HG03575 (cell line): ENCODE results near the gene CD151.

Experiments used
- ATAC-seq: cut with Tn5 transposase; IDR thresholded peaks from one replicate; pipeline ENCODE4 v1.9.1; 2021; ENCODE audit not compliant: unreplicated experiment, insufficient number of reproducible peaks, low FRiP score; ENCODE audit errors: extremely low read depth

Gene CD151

DNA sequence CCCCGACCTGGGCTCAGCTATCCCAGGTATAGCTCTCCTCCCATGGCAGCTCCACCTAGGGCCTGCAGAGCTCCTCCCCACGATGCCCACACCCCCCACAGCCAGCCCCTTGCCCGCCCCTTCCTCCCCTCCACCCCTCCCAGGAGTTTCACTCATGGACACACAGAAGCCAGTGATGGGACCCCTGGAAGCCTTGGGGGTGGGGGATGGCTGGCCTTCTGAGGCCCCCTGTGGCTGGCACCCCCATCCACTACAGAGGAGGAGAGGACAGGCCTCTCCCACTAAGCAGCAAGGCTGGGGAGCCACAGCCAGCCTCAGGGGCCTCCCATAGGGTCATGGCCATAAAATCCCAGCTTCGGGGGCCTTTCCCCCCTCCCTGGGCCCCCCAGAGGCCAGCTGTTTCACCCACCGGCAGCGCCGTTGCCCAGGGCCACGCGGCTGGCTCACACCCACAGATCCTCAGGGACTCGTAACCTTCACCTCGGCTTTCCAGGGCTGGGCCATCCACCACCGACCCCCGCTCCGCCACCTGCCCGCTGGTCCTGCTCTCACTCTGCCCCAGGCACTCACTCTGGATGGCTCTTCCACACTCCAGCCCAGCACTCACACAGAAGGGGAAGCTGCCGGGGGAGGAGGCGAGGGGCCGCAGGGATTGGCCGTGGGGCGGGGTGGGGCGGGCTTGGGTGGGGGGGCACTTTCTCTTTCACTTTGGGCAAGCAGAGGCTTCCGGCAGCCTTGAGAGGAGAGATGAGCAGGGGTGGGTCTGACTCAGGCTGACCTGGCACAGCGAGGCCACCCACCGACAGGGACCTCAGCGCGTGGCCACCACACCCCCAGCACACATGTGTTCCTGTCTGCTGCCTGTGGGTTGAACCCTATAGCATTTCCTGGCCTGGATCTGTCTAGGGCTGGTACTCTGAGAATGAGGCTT lies 36.9 kb upstream of the CD151 start:
- ATAC-seq, result no peak

DNA sequence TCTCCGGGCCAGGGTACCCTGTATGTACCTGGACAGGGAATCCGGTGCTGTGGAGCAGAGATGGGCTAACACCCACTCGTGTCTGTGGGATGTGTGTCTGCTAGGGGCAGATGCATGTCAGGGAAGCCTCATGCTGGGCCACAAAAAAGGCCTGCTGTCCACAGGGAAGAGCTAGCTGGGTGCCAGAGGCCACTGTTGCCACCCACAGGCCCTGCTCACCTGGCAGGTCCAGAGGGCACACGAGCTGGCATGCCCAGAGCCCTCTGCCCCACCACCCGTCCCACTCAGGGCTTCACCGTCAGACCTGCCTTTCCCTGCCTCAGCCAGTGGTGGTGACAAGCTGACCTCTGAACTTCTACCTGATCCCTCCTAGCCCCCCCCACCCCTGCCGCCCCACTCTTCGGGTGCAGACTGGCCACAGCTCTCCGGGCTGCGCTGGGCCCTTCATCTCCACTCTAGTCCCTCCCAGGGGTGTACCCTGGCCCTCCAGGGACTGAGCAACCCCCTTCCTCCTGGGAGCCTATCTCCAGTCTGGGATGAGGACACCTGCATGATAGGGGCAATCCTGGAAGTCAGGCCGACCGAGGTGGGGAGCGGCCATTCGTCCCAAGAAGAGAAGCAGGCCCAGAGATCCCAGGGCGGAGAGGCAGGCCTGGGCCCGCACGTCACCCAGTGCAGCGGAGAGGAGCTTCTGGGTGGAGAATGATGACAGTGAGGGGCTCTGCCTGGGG lies 36.0 kb upstream of the CD151 start:
- no peak for ATAC-seq

DNA sequence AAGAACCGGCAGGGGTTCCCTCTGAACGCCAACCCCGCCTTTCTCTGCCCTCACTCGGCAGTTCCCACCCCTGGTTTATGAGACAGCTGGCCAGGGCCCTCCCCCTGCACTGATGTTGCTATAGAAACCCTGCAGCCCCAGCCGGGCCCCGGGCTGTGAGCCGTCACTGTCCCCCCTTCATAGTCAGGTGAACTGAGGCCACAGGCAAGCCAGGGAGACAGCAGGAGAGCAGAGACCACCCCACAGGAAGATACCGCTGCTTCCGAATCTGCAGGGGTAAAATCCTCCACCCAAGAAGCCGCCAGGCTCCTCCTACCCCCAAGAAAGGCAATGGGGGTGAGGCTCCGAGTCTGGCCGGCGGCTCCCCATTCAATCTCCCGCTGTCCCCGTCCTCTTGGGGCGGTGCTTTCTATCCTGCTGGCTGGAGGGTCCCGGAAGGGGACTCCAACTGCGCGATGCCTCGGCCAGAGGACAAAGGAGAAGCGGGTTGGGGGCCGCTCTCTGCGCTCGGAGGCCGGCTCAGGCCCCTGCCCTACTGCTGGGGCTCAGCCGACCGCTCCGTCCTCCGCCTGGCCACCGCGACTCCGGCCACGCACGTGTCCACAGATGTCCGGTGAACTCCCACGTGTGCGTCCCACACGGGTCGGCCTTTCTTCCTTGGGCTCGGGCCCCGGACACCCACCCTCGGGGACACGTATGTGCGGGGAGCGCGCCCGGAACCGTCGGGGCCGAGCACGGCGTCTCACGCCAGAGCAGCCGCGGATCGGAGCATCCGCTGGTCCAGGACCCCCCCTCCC lies 35.3 kb upstream of the CD151 start:
- ATAC-seq, result no peak

DNA sequence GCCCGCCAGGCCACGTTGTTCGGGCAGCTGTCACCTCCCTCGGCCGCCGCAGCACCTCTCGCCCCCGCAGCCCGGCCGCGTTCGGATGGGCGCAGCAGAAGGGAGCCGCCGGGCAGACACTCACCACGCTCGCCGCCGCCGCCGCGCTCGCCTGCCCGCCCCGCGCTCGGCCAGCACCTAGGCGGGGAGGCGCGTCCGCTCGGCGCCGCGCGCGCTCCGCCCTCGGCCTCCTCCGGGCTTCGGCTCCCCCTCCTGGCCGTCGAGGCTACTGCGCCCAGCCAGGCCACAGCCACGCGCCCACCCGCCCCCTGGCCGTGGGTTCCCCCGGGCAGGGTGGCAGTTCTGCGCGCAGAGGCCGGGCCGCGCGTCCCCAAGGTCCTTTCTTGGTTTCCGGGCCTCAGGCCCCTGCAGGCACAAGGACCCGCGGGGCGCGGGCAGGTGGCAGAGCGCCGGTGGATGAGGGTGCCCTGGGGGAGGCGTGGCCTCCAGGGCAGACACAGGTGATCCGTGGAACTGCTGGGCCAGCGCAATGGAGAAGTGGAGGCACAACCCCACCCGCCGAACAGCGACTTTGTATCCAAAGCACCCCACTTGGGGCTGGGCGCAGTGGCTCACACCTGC lies 34.5 kb upstream of the CD151 start, which contains the start of gene SLC25A22:
Gene SLC25A22, minus strand, starts transcription at position 189 of the 621 bp plus-strand sequence. CDS start 3,275 bp downstream, outside the sequence.
- ATAC-seq, result no peak

DNA sequence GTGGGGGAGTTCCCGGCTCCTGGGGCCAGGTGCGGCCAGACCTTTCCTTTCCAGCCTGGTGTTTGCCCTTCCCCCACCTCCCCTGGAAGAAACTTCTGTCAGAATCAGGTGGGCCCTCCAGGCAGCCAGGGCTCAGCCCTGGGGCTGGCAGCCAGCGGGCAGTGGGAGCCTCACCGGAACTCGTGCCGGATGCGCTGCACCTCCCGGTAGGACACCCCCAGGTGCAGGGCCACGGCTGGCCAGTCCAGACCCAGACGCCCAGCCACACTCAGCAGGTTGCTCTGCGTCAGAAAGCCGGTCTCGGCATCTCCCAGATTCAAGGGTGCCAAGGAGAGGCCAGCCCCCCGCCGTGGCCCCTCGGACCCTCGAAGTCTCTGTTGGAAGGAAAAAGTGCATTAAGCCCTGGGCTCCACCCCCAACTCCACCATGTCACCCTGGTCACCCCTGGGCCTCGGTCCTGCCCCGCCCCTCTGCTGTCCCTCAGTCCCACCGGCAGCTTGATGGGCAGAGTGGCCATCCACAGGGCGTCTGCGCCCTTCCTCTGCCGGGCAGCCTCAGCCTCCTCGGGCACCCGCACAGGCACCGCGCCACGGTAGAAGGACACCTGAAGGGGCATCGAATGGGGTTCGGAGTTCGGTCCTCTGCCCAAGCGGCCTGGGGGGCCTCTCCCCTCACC lies 33.0 kb upstream of the CD151 start:
- ATAC-seq, result no peak

DNA sequence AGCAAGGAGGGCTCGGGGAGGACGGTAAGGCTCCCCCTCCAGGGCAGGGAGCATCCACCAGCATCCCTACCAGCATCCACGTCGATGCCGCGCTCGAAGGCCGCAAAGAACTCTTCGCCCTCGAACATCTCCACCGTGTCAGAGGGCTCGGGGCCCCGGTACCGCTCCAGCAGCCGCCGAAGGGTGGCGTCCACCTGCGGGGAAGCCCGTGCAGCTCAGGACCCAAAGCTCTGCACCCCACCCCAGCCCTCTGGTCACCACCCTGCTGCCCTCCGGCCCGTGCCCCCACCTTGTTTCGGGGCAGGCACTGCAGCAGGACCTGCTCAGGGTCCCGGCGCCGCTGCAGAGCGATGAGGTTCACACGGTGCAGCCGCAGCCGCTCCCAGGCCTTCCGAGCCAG lies 32.3 kb upstream of the CD151 start:
- ATAC-seq, result no peak

DNA sequence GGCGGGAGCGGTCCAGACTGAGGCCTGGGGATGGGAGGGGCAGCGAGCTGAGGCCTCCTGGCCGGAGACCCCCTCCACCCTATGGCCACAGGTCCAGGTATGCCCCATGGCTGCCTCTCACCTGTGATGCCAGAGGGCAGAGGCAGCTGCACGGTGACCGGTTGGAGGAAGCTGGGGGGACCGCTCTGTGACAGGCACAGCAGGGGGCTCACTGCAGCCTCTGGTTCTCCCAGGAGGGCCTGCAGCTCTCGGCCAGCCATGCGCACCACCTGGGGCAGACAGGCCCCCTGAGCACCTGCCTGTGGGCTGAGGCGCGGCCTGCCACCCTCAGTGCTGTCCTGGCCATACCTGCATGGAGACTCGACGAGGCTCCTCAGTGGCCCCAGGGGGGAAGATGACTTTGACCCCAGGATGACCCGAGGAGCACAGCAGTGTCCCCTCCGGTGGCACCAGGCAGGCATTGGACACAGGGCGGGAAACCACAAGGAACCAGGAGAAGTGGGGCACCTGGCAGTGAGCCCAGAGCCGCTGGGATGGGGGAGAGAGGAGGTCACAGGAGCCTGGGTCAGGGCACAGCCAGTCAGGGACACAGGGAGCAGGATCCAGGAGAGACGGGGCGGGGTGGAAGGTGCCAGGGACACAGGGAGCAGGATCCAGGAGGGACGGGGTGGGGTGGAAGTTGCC lies 31.5 kb upstream of the CD151 start:
- no peak for ATAC-seq

DNA sequence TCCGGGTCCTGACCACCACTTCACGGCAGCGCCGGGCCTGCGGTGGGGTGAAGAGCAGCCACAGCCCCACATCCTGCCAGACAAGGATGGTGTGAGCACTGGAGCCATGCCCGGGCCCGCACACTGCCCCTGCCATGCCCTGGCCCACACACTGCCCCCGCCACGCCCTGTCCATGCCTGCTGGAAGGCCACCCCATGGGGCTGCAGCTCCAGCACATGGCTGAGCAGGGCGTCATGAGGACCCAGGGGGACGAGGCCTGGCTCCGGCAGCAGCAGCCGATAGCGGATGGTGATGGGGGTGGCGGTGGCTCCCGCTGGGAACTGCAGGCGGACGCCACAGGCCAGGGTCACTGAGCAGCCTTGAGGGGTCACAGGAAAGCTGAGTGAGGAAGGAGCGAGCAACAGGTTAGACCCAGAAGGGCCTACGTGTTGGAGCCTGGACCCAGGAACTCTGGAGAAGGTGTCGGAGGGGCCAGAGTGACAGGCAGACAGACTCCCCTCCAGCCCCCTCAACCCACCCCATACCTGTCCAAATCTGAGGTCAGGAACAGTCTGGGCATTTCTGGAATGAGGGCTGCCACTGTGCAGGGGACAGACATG lies 30.6 kb upstream of the CD151 start:
- no peak for ATAC-seq

DNA sequence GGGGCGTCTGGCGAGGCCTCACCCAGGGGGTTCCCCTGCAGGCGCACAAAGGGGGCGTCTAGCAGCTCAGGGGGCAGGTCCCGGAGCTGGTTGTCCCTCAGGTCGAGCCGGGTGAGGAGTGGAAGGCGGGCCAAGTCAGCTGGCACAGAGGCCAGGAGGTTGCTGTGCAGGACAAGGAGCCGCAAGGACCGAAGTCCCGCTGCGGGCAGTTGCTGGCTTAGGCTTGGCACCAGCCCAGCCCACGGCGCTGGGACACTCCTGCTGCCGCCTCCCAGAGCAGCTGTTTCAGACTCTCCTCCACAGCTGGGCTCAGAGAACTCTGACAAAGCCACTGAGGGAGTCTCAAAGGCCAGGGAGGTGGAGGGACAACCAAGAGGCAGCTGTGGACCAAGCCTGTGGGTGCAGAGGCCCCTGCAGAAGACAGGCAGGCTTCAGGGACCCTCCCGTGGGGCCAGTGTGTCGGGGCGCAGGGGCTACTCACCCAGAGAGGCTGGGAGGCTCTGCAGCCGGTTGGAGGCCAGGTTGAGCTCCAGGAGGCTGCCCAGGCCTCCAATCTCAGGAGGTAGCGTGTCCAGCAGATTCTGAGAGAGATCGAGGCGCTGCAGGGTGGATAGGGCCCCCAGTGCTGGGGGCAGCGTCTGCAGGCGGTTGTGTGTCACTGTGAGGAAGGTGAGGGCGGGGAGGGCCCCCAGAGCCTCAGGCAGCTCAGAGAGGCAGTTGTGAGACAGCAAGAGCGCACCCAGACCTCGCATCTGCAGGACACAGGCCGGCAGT lies 29.9 kb upstream of the CD151 start:
- ATAC-seq, result no peak

DNA sequence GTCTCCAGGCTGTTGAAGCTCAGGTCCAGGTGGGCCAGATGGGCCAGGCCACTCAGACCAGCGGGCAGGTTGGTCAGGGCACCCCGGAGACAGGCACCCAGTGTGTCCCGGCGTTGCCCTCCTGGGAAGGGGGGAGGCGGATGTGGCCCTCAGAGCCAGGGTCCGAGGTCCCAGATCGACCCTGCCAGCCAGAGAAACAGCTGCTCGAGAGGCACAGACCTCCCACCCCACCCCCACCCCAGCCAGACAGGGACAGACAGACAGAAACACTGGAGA lies 29.3 kb upstream of the CD151 start:
- no peak for ATAC-seq

DNA sequence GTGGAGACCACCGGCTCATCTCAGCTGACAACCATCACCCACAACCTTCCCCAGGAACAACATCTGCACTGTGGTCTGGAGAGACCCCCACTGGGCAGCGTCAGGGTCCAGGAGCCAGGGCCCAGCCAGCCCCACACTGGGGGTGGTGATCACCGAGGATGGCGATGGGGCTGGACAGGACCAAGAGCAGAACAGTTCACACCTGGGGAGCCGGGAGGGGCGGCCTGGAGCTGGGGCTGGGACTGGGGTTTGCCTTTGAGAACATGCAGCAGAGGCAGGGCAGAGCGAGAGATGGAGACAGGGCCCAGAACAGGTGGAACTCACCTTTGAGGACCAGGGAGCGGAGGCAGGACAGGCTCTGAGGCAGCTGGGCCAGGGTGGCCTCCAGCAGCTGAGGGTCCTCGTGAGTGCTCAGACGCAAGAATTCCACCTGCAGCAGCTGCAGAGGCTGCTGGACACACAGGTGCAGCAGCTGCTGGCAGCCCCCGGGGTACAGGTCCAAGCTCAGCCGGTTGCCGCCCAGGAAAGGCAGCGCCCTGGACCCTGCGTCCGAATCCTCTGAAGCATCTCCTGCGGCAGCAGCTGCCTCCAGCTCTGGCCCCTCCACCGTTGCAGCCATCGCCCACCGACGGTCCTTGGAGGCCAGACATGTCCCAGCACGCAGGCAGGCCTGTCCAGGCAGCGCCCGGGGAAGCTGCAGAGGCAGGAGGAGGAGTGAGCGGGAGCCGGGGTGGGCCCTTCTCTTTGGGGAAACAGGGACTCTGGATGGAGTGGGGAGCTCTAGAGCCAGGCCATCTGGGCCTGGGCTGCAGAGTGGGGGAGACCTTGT lies 28.8 kb upstream of the CD151 start:
- no peak for ATAC-seq

DNA sequence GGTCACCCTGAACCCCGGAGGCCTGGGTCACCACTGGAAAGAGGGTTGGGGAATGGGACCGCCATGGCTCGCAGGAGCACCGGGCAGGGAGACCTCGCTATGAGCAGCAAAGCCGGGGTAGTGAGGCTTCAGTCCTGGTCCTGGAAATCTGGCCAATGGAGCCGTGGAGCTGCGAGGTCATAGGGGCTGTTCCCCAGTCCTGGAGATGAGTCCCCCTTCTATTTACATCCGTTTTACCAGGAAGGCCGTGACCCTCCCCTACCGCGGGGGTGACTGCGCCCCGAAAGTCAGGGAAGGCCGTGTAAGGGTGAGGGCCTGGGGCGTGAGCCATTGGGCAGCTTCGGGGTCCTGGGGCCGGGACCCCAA lies 28.2 kb upstream of the CD151 start:
- ATAC-seq, result no peak

DNA sequence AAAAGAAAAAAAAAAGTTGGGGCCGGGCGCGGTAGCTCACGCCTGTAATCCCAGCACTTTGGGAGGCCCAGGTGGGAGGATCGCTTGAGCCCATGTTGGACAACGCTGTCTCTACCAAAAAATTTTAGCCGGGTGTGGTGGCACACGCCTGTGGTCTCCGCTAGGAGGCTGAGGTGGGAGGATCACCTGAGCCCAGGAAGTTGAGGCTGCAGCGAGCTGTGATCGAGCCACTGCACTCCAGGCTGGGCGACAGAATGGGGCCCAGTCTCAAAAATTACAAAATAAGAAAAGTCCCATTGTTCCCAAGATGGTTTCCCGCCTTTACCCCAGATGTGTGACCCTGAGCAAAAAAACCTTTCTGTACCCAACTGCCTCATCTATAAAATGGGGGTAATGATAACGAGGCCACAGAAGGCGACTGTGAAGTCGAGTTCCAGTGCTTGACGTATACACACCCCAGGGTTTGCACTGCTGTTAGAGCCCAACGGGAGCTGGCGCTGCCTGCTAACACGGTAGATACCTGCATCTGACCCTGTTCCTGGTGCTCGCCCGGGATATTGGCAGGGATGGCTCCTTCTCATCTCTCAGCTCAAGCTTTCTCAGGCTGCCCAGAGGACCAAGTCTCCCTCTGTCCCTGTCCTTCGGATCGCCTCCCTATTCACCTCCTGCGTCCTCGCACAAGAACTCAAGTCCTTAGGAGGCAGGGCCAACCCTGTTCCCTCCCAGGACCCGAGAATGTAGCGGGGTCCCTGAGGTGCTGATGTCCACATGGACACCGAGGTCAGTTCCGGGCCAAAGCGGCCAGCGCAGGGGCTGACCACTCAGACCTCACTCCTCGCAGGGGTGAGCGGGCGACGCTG lies 24.1 kb upstream of the CD151 start:
- no peak for ATAC-seq

DNA sequence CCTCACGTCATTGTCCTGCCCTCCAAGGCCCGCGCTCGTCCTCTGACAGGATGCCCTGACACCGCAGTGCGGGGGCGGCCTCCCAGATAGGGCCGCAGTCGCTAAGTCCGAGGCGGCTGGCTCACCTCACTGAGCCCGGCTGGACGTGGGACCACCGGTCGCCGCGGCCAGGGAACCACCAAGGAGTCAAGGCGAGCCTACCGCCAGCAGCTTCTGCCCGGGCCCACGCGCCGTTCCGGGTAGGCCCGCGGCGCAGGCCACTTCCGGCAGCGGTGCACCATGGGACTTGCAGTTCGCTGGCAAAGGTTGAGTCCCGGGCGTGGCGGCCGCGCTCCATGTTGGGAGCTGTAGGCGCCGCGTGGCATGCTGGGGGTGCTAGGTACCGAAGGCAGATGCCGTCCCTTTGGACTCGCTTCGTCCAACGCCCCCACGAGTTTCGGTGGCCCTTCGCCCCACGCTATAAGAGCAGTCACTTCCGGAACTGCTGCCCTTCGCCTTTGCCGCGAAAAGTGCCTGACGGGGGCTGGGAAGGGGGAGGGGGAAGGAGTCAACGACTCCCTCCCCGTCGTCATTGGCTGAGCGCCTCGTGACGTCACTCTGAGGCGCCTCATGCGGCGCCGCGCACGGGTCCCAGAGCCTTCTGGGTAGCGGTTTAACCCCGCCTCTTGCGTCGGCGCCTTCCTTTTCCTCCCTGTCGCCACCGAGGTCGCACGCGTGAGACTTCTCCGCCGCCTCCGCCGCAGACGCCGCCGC lies 23.3 kb upstream of the CD151 start, which contains the start of gene RPLP2:
Gene RPLP2, plus strand, starts transcription at position 681 of the 753 bp plus-strand sequence. CDS start 268 bp downstream, outside the sequence.
- ATAC-seq, result peak; percentile 38
